ENCODE data around the gene ZNF385A. TPM values are rescaled to one million over a fixed set of nuclear protein-coding genes. Genes with fewer than 3 reads are reported as not detected.

Gene ZNF385A
- total and polyA plus RNA-seq, 2 experiments from 2014 or later, result 10.9 to 21.7 TPM

DNA sequence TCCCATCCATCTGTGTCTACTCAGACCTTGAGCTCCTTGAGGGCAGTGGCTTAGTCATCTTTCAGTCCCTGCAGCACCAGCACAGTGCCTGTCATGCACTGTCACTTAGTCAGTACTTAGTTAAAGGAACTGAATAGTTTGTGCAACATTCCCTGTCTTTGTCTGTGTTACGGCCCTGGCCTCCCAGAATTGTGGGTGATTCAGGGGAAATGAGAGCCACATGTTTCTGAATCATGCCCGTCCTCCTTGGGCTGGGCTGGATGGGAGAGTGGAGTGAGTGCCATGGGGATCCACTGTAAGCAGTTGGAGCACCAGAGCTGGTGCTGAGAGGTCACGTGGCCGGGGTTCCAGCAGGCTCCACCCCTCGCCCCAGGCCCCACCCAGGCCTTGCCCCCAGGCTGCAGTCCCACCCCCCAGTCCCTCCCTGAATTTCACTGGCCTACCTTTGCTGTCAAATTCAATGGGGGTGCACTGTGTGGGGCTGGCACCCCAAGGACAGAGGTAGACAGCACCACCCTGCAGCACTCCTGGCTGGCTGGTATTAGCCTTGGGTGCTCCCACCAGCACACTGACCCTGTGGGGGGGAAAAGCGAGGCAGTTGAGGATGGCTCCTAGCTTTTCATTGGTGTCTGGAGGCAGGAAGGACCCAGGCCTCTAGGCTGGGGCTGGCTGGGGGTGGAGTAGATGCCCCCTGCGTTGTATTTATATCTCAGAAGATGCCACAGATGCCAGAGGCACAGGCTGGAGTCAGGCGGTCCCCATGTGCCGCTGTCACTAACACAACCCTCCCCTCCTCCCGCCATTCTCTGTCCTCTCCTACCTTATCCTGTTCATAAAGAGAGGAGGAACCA is 27.1 kb upstream of the ZNF385A start:
- H3K27ac Mint-ChIP-seq, result no peak overlapping the region
- Histone ChIP-seq H3K4me3 (no peak overlapping the region), H3F3A (replicated peaks; ENCODE audit: low read depth) (no peaks in the 10 kb centered on the region), H3K36me3 (ENCODE audit: insufficient read depth) (no peaks in the 10 kb centered on the region; the same call in 1 of the 2 replicates), H3K27me3 (ENCODE audit: insufficient read depth) (0 out of 2 replicates have a peak, but pooled peaks cover under 1% of the 10 kb centered on the region), H3K9me2 (ENCODE audit: insufficient read depth) (no peaks in the 10 kb centered on the region), H3K4me1 (ENCODE audit: insufficient read depth) (peaks cover under 1% of the 10 kb centered on the region; the same call in 1 of the 2 replicates), H4K20me1 (replicated peaks; ENCODE audit: insufficient read depth) (peaks cover 4% of the 10 kb centered on the region), H3K4me2 (no peak overlapping the region), H3K79me2 (replicated peaks; ENCODE audit: insufficient read depth) (peaks cover 6% of the 10 kb centered on the region), H2AFZ (no peak overlapping the region), H3K27ac (ENCODE audit: low read depth) (no peak overlapping the region)
- H3K9me3 Mint-ChIP-seq, result peaks cover 3% of the 10 kb centered on the region; the same call in 1 of the 3 replicates
- no peak overlapping the region for H3K4me3 Mint-ChIP-seq
- ATAC-seq, result peak; percentile 91
- H3K36me3 Mint-ChIP-seq (ENCODE audit: low read depth), result peaks cover 20% of the 10 kb centered on the region; the same call in 2 of the 3 replicates
- peaks cover 12% of the 10 kb centered on the region for H3K27me3 Mint-ChIP-seq (ENCODE audit: insufficient read depth, low read depth, poor library complexity)
- H3K4me1 Mint-ChIP-seq, result peaks cover 15% of the 10 kb centered on the region
- peak; percentile 66 for DNase-seq (ENCODE audit: low spot score)
- no peak for TF ChIP-seq ZNF331 (CRISPR knock-in tag; IDR thresholded peaks at IDR 0.05; ENCODE audit: low read depth)
- no peak for TF ChIP-seq REST (IDR thresholded peaks at IDR 0.05; ENCODE audit: unreplicated experiment)
- TF ChIP-seq EZH2 (IDR thresholded peaks at IDR 0.05; ENCODE audit: low read depth, unreplicated experiment), result no peak
- no peak for TF ChIP-seq CREB1 (CRISPR knock-in tag; IDR thresholded peaks at IDR 0.05; ENCODE audit: low read depth)
- no peak for TF ChIP-seq EZH2phosphoT487 (IDR thresholded peaks at IDR 0.05; ENCODE audit: unreplicated experiment)
- no peak for TF ChIP-seq CTCF (conservative IDR thresholded peaks at IDR 0.05; ENCODE audit: low read depth in 2 of 2)
- no peak for TF ChIP-seq POLR2AphosphoS5 (IDR thresholded peaks at IDR 0.05; ENCODE audit: low read depth)

DNA sequence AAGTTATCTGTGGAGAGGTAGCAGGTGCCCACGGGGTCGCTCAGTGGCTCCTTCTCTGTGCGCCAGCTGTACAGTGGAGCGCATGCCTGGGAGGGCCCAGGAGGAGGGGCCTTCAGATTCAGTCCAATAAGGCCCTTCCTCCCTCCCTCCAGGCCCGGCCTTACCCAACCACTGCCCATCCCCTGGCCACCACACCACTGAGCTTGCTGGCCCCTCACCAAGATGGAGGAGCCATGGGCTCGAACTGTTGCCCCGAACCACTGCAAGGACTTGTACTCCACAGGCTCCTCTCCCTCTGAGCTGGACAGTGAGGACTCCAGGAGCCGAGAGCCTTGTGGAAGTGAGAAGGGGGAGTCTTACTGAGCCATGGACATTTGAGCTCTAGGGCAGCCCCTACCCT is 24.7 kb upstream of the ZNF385A start:
- Histone ChIP-seq H3F3A (replicated peaks; ENCODE audit: low read depth) (no peaks in the 10 kb centered on the region), H2AFZ (no peak overlapping the region), H3K4me2 (no peak overlapping the region), H4K20me1 (replicated peaks; ENCODE audit: insufficient read depth) (no peaks in the 10 kb centered on the region; the same call in none of the 2 replicates), H3K36me3 (ENCODE audit: insufficient read depth) (no peaks in the 10 kb centered on the region; the same call in 1 of the 2 replicates), H3K9me2 (ENCODE audit: insufficient read depth) (no peaks in the 10 kb centered on the region), H3K27me3 (ENCODE audit: insufficient read depth) (no peaks in the 10 kb centered on the region), H3K79me2 (replicated peaks; ENCODE audit: insufficient read depth) (no peaks in the 10 kb centered on the region), H3K27ac (ENCODE audit: low read depth) (no peak overlapping the region), H3K4me1 (ENCODE audit: insufficient read depth) (no peaks in the 10 kb centered on the region; the same call in 1 of the 2 replicates), H3K4me3 (no peak overlapping the region)
- H3K9me3 Mint-ChIP-seq, result peaks cover 3% of the 10 kb centered on the region; the same call in 1 of the 3 replicates
- H3K4me3 Mint-ChIP-seq, result no peak overlapping the region
- ATAC-seq (no peak), DNase-seq (ENCODE audit: low spot score) (no peak)
- H3K27me3 Mint-ChIP-seq (ENCODE audit: insufficient read depth, low read depth, poor library complexity), result peaks cover 7% of the 10 kb centered on the region
- H3K27ac Mint-ChIP-seq, result no peak overlapping the region
- H3K4me1 Mint-ChIP-seq, result peaks cover 16% of the 10 kb centered on the region
- H3K36me3 Mint-ChIP-seq (ENCODE audit: low read depth), result peaks cover 30% of the 10 kb centered on the region
- no peak for TF ChIP-seq CTCF (conservative IDR thresholded peaks at IDR 0.05; ENCODE audit: low read depth in 2 of 2)
- no peak for TF ChIP-seq ETS1 (IDR thresholded peaks at IDR 0.05)
- no peak for TF ChIP-seq REST (IDR thresholded peaks at IDR 0.05; ENCODE audit: unreplicated experiment)
